ENCODE results near the gene AKR1C4. TPM values are rescaled to one million over a fixed set of nuclear protein-coding genes. Genes with fewer than 3 reads are reported as not detected.
"Not testable (repeated sequence)": the region's sequence is repeated elsewhere in the genome, so short reads cannot be mapped to it uniquely, and the experiment has no call there.

The AKR1C4 gene
- polyA plus RNA-seq, 3 donors, result not detected

- not testable (repeated sequence) for H3K27ac ChIP-seq (ENCODE audit: low read depth, low read length)
- WGBS, 3 donors, result 82 to 91% (median 89%) methylated on average over 3 of the region's 3 CpGs
Measured at GRCh38 chr10:5257768-5258167, 61.1 kb downstream of the AKR1C4 start.

- H3K27ac ChIP-seq (ENCODE audit: low read depth, low read length), result no peak overlapping the region
- 68 to 86% (median 75%) methylated on average over 6 of the region's 6 CpGs for WGBS, 3 donors
Measured at GRCh38 chr10:5259132-5259951, 62.7 kb downstream of the AKR1C4 start.

GRCh38 chr10:5259952-5260578, 63.4 kb downstream of the AKR1C4 start:
- no peak overlapping the region for H3K27ac ChIP-seq (ENCODE audit: low read depth, low read length)
- 69 to 91% (median 84%) methylated on average over 5 of the region's 5 CpGs for WGBS, 3 donors

- H3K27ac ChIP-seq (ENCODE audit: low read depth, low read length), result no peak overlapping the region
- WGBS, 3 donors, result 88 to 98% (median 91%) methylated on average over 3 of the region's 3 CpGs
Measured at GRCh38 chr10:5260828-5261227, 64.2 kb downstream of the AKR1C4 start.

- 83 to 97% (median 86%) methylated on average over 1 of the region's 1 CpG for WGBS, 3 donors
- no peak overlapping the region for H3K27ac ChIP-seq (ENCODE audit: low read depth, low read length)
Measured at GRCh38 chr10:5265139-5265538, 68.5 kb downstream of the AKR1C4 start.

GRCh38 chr10:5266351-5266750, 69.7 kb downstream of the AKR1C4 start:
- WGBS, 3 donors, result 41 to 94% (median 50%) methylated on average over 1 of the region's 1 CpG
- no peak overlapping the region for H3K27ac ChIP-seq (ENCODE audit: low read depth, low read length)

- H3K27ac ChIP-seq (ENCODE audit: low read depth, low read length), result no peak overlapping the region
- 96 to 100% (median 100%) methylated on average over 1 of the region's 1 CpG for WGBS, 3 donors
Measured at GRCh38 chr10:5266804-5267203, 70.2 kb downstream of the AKR1C4 start.

GRCh38 chr10:5268234-5268633, 71.6 kb downstream of the AKR1C4 start:
- H3K27ac ChIP-seq (ENCODE audit: low read depth, low read length), result no peak overlapping the region

Other genes with a start within 250 kb of the AKR1C4 start
- gene AKR1C1, start 233.4 kb upstream of the AKR1C4 start, polyA plus RNA-seq, result 100 to 1,000 TPM in 2 of 3 donors, 10 to 100 TPM in 1; 38.1 to 183 (median 166) TPM
- gene AKR1C2, start 193.0 kb upstream of the AKR1C4 start, polyA plus RNA-seq, result 100 to 1,000 TPM in 2 of 3 donors, 10 to 100 TPM in 1; 80.9 to 394 (median 200) TPM
- 100 to 1,000 TPM in 2 of 3 donors, 10 to 100 TPM in 1; 25.7 to 149 (median 122) TPM for gene AKR1C3, start 102.4 kb upstream of the AKR1C4 start, polyA plus RNA-seq
- gene AKR1C8, start 11.7 kb upstream of the AKR1C4 start, polyA plus RNA-seq, result under 1 TPM in 2 of 3 donors, not detected in 1; 0.14 to 0.34 TPM
- gene UCN3, start 168.1 kb downstream of the AKR1C4 start, polyA plus RNA-seq, result 1 to 10 TPM in 1 of 3 donors, not detected in 2; 1.5 TPM
- gene TUBAL3, start 208.0 kb downstream of the AKR1C4 start, polyA plus RNA-seq, result under 1 TPM; 0.04 to 0.22 (median 0.07) TPM
- gene NET1, start 215.7 kb downstream of the AKR1C4 start, polyA plus RNA-seq, result 10 to 100 TPM; 32.4 to 96.2 (median 38.6) TPM

Data from adipose tissue (tissue), 3 donors.